HEK293T (cell line): ENCODE measurements around the gene WDR27.
"Not testable (repeated sequence)": the region's sequence is repeated elsewhere in the genome, so short reads cannot be mapped to it uniquely, and the experiment has no call there.

Source experiments
- ARNT ChIP-seq: fragments of 450-650 bp; IDR thresholded peaks from 2 replicates; pipeline ENCODE4 v1.6.1; 2017; ENCODE audit warnings: mild to moderate bottlenecking
- BHLHE40 ChIP-seq: fragments of 450-650 bp; IDR thresholded peaks from 2 replicates; pipeline ENCODE4 v1.6.1; 2016; ENCODE audit warnings: mild to moderate bottlenecking, moderate library complexity, borderline replicate concordance
- CTBP1 ChIP-seq: fragments of 450-650 bp; IDR thresholded peaks from 2 replicates; pipeline ENCODE4 v1.6.1; 2016; ENCODE audit warnings: borderline replicate concordance
- ELF4 ChIP-seq: fragments of 450-650 bp; IDR thresholded peaks from 2 replicates; pipeline ENCODE4 v1.6.1; 2017; ENCODE audit warnings: antibody characterized with exemption
- FOXM1 ChIP-seq: fragments of 450-650 bp; IDR thresholded peaks from 2 replicates; pipeline ENCODE4 v1.6.1; 2017; ENCODE audit warnings: mild to moderate bottlenecking, borderline replicate concordance
- LEF1 ChIP-seq: fragments of 450-650 bp; IDR thresholded peaks from 2 replicates; pipeline ENCODE4 v1.6.1; 2017; ENCODE audit warnings: mild to moderate bottlenecking, borderline replicate concordance
- NFRKB ChIP-seq: fragments of 450-650 bp; IDR thresholded peaks from 2 replicates; pipeline ENCODE4 v1.6.1; 2016; ENCODE audit warnings: mild to moderate bottlenecking, moderate library complexity
- SP1 ChIP-seq: fragments of 450-650 bp; IDR thresholded peaks from 2 replicates; pipeline ENCODE4 v1.6.1; 2017
- SUZ12 ChIP-seq: fragments of 450-650 bp; IDR thresholded peaks from 2 replicates; pipeline ENCODE4 v1.6.1; 2016; ENCODE audit warnings: mild to moderate bottlenecking
- ZNF384 ChIP-seq: fragments of 450-650 bp; IDR thresholded peaks from 2 replicates; pipeline ENCODE4 v1.6.1; 2016

- TF ChIP-seq SP1, LEF1, BHLHE40, ZNF384, FOXM1, SUZ12, ELF4, NFRKB, CTBP1, ARNT: not testable (repeated sequence)
Observed at GRCh38 chr6:169601129-169601528, 100.7 kb downstream of the WDR27 start.
